ENCODE data around the gene CRLF1.

DNA sequence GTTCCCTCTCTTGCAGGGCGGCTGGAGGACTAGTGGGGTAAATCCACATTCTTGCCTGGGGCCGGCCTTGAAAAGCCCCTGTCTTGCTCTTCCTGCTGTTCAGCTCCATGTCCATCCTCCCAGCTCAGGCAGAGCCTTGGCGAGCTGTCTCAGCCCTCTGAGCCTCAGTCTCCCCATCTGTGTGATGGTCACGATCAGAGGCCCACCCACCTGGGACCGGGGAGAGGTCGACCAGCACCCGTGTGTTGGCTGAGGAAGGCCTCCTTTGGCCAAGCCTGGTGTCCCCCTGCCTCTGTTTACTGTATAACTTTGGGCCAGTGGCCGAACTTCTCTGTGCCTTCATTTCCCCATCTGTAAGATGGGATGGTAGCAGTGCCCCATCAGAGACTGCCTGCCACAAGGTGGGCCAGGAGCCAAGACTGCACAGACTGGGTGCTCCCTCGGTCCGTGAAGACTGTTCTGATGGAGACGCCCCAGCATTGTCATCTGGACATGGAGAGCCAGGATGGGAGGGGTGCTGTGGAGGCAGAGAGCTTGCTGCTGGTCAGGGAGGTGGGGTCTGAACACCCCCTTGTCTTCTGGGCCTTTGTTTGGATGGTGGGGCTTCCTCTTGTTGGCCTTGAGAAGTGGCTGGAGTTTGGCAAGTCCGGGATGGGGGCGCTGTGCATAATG, 48.7 kb upstream of the CRLF1 start:
- TF ChIP-seq, protein P1, sequence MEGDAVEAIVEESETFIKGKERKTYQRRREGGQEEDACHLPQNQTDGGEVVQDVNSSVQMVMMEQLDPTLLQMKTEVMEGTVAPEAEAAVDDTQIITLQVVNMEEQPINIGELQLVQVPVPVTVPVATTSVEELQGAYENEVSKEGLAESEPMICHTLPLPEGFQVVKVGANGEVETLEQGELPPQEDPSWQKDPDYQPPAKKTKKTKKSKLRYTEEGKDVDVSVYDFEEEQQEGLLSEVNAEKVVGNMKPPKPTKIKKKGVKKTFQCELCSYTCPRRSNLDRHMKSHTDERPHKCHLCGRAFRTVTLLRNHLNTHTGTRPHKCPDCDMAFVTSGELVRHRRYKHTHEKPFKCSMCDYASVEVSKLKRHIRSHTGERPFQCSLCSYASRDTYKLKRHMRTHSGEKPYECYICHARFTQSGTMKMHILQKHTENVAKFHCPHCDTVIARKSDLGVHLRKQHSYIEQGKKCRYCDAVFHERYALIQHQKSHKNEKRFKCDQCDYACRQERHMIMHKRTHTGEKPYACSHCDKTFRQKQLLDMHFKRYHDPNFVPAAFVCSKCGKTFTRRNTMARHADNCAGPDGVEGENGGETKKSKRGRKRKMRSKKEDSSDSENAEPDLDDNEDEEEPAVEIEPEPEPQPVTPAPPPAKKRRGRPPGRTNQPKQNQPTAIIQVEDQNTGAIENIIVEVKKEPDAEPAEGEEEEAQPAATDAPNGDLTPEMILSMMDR (IDR thresholded peaks at IDR 0.05; ENCODE audit: low read length), result no peak
- no peak for TF ChIP-seq EZH2phosphoT487 (IDR thresholded peaks at IDR 0.05; ENCODE audit: low read length)
- TF ChIP-seq EZH2 (optimal IDR thresholded peaks at IDR 0.05; ENCODE audit: low read depth, low read length), result no peak
